Ovary (tissue), 9 donors: ENCODE measurements around the gene PCDHGA10. TPM values are rescaled to one million over a fixed set of nuclear protein-coding genes. Genes with fewer than 3 reads are reported as not detected.
"Not testable (repeated sequence)": the region's sequence is repeated elsewhere in the genome, so short reads cannot be mapped to it uniquely, and the experiment has no call there.

Experiments
- DNase-seq, 5 donors: peaks; one replicate each; pipeline ENCODE4 v3.0.0-alpha.2; 2019 to 2020
- H3K27ac ChIP-seq, 2 donors: fragments of 200-600 bp; one replicate each; pipeline versions ENCODE4 v1.5.1 to v1.8.0; 2019 to 2022
- H3K27me3 ChIP-seq: fragments of 200-600 bp; one replicate; pipeline ENCODE4 v1.8.0; 2022
- H3K36me3 ChIP-seq: fragments of 200-600 bp; sonication (generic); one replicate; pipeline ENCODE4 v1.5.1; 2019
- H3K4me1 ChIP-seq: one replicate; pipeline ENCODE4 v1.8.1; 2013; ENCODE audit warnings: mild to moderate bottlenecking, moderate library complexity; ENCODE audit not compliant: insufficient read depth
- H3K4me3 ChIP-seq: fragments of 200-600 bp; sonication (generic); one replicate; pipeline ENCODE4 v1.5.1; 2017
- H3K9me3 ChIP-seq, 2 donors: fragments of 200-600 bp in 1 of 2; sonication (generic) in 1 of 2; one replicate each; pipeline versions ENCODE4 v1.5.1 to v1.8.1; 2013 to 2019; ENCODE audit warnings: mild to moderate bottlenecking in 1 of 2, moderate library complexity in 1 of 2
- CTCF ChIP-seq, 3 donors: fragments of 450-650 bp in 2 of 3; fragments of 200-600 bp in 1 of 3; IDR thresholded peaks; one replicate each; pipeline versions ENCODE4 v1.5.1 to v1.8.0; 2016 to 2022; ENCODE audit warnings: antibody characterized with exemption in 3 of 3, mild to moderate bottlenecking in 1 of 3
- EP300 ChIP-seq: sonication (generic); formaldehyde crosslinking; IDR thresholded peaks from one replicate; pipeline ENCODE4 v1.6.1; 2017; ENCODE audit warnings: antibody characterized with exemption
- POLR2A ChIP-seq: fragments of 450-650 bp; IDR thresholded peaks from one replicate; pipeline ENCODE4 v1.6.1; 2017; ENCODE audit warnings: antibody characterized with exemption, mild to moderate bottlenecking, moderate library complexity
- WGBS, 3 donors: extraction: QIAGEN DNeasy Blood & Tissue Kit in 1 of 3; methylation state at CpG; one replicate each; pipeline versions ENCODE4 v1.1.5 to v1.1.7; 2013 to 2017; 5-methylcytosine and 5-hydroxymethylcytosine counted together
- intact Hi-C, 4 donors: fragments of 100-400 bp; cut with DNase I; formaldehyde crosslinking; loops; one replicate each; pipeline versions ENCODE4 v1.11.0 to v1.15.1; 2022 to 2023
- polyA plus RNA-seq, 2 donors: library from polyadenylated mRNA; stranded (reverse); fragments of 200-250 nt in 1 of 2; fragments of 350-450 nt in 1 of 2; fragmentation: Illumina TruSeq in 1 of 2; extraction: RNeasy Lipid Tissue Mini Kit (QIAGEN cat#74804) in 1 of 2; gene quantifications; one replicate each; pipeline ENCODE4 v1.2.3, GENCODE V29; 2013 to 2014
- total RNA-seq, 7 donors: library from RNA; depleted of rRNA in 2 of 7; stranded (reverse); fragments of >200 nt in 2 of 7; fragmentation: NEBNext Ultra II Directional in 3 of 7; extraction: Animal tissue kit (Norgen Biotek cat#: 25700) in 3 of 7; gene quantifications; one replicate each; pipeline versions ENCODE4 v1.1.0 to v1.2.4, GENCODE V29; 2016 to 2023
- donor health status: DM: no; HTN: no; CAD: no; lungs with moderate emphysema.
- donor health status: DM: no; HTN: no; CAD: no.
- donor health status: Bipolar disorder and iron deficiency.
- donor health status: DM: yes; HTN: yes; CAD: no.
- donor health status: DM: no; HTN: no; CAD: no.
- donor health status: DM: yes; HTN: yes; CAD: no.

Gene PCDHGA10
- total and polyA plus RNA-seq, 9 donors: 1.3 to 9.7 (median 6.5) TPM

DNA sequence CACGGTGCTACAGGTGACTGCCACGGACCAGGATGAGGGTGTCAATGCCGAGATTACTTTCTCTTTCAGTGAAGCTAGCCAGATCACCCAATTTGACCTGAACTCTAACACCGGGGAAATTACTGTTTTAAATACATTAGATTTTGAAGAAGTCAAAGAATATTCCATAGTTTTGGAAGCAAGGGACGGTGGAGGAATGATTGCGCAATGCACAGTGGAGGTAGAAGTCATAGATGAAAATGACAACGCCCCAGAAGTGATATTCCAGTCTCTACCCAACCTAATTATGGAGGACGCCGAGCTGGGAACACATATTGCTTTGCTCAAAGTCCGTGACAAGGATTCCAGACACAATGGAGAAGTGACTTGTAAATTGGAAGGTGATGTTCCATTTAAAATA, 24.1 kb upstream of the PCDHGA10 start:
- Histone ChIP-seq H3K27me3 (no peaks in the 10 kb centered on the region), H3K36me3 (no peaks in the 10 kb centered on the region), H3K9me3 (peaks cover 19 to 57% of the 10 kb centered on the region in 2 donors), H3K4me1 (no peaks in the 10 kb centered on the region), H3K27ac (no peak overlapping the region), H3K4me3 (no peak overlapping the region)
- no peak for DNase-seq
- intact Hi-C loops: loop anchor here in 1 of 4 donors (1.0 kb wide), 1 partner anchor 7 kb away; no protein-coding TSS in a partner anchor
- WGBS, 3 donors: 45 to 55% (median 47%) methylated on average over 10 of the region's 10 CpGs
- no peak for TF ChIP-seq EP300

- no peak for TF ChIP-seq EP300
- no peak for TF ChIP-seq POLR2A
- no peak for TF ChIP-seq CTCF (IDR thresholded peaks at IDR 0.05)
- peaks cover 15 to 61% of the 10 kb centered on the region in 2 donors for H3K9me3 ChIP-seq
- no peaks in the 10 kb centered on the region for H3K4me1 ChIP-seq
- DNase-seq: no peak
- 30 to 46% (median 32%) methylated on average over 50 to 77 of the region's 77 CpGs for WGBS, 3 donors
- intact Hi-C loops: loop anchor here in 2 of 4 donors (1.0 to 10.0 kb wide), 2 partner anchors 8 to 165 kb away; no protein-coding TSS in a partner anchor
- no peaks in the 10 kb centered on the region for H3K27me3 ChIP-seq
- H3K36me3 ChIP-seq: no peaks in the 10 kb centered on the region
- H3K27ac ChIP-seq: no peak overlapping the region
- no peak overlapping the region for H3K4me3 ChIP-seq
These were observed 23.4 kb upstream of the PCDHGA10 start for GRCh38 chr5:141389153-141390042.

DNA sequence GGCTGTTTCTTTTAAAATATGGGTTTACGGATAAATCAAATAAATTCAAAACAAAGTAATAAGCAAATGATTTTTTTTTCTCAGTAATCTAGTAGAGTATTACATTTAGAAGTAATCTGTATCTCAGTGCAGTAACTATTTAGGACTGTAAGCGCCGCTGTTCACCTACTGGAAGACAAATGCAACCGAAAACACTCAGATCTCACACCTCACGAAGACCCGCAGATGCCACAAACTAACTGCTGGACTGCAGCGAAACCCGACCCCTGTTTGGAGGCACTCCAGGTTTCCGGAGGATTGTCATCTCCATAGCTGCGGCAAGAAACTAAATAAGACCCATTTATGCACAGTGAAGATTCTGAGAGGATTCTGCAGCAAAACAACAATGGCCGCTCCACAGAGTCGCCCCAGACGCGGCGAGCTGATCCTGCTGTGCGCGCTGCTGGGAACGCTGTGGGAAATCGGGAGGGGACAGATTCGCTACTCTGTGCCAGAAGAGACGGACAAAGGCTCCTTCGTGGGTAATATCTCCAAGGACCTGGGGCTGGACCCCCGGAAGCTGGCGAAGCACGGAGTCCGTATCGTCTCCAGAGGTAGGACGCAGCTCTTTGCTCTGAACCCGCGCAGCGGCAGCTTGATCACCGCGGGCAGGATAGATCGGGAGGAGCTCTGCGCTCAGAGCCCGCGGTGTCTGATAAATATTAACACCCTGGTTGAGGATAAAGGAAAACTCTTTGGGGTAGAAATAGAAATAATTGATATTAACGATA, 20.2 kb upstream of the PCDHGA10 start, which contains the start of gene PCDHGA8:
TSS of gene PCDHGA8 (plus strand) at position 205 of the 770 bp plus-strand sequence. CDS start at position 386, 181 bp downstream.
- DNase-seq: no peak
- TF ChIP-seq CTCF (IDR thresholded peaks at IDR 0.05) (no peak), POLR2A (no peak), EP300 (no peak)
- Histone ChIP-seq H3K9me3 (peaks cover 9 to 50% of the 10 kb centered on the region in 2 donors), H3K27me3 (no peaks in the 10 kb centered on the region), H3K4me1 (no peaks in the 10 kb centered on the region), H3K36me3 (no peaks in the 10 kb centered on the region), H3K4me3 (no peak within 1 kb of the TSS), H3K27ac (no peak within 1 kb of the TSS)
- 24 to 34% (median 26%) methylated on average over 38 of the region's 38 CpGs for WGBS, 3 donors
- intact Hi-C loops: loop anchor here in 1 of 4 donors (10.0 kb wide), 1 partner anchor 162 kb away; no protein-coding TSS in a partner anchor

- peaks cover 9 to 48% of the 10 kb centered on the region in 2 donors for H3K9me3 ChIP-seq
- intact Hi-C loops: loop anchor here in 1 of 4 donors (10.0 kb wide), 1 partner anchor 162 kb away; no protein-coding TSS in a partner anchor
- H3K4me3 ChIP-seq: no peak overlapping the region
- H3K4me1 ChIP-seq: no peaks in the 10 kb centered on the region
- no peaks in the 10 kb centered on the region for H3K36me3 ChIP-seq
- no peak for TF ChIP-seq POLR2A
- no peak for TF ChIP-seq CTCF (IDR thresholded peaks at IDR 0.05)
- no peak for TF ChIP-seq EP300
- 30 to 44% (median 30%) methylated on average over 21 of the region's 21 CpGs for WGBS, 3 donors
- DNase-seq: no peak
- H3K27ac ChIP-seq: no peak overlapping the region
- no peaks in the 10 kb centered on the region for H3K27me3 ChIP-seq
These were observed 19.5 kb upstream of the PCDHGA10 start for GRCh38 chr5:141393267-141393666.

- not testable (repeated sequence) for H3K36me3 ChIP-seq, H3K4me1 ChIP-seq, DNase-seq, H3K4me3 ChIP-seq, H3K27ac ChIP-seq, H3K27me3 ChIP-seq
- peaks cover 14 to 44% of the 10 kb centered on the region in 2 donors for H3K9me3 ChIP-seq
- 29 to 46% (median 39%) methylated on average over 44 to 49 of the region's 53 CpGs for WGBS, 3 donors
- intact Hi-C loops: loop anchor here in 1 of 4 donors (10.0 kb wide), 1 partner anchor 160 kb away; no protein-coding TSS in a partner anchor
These were observed 18.2 kb upstream of the PCDHGA10 start for GRCh38 chr5:141394401-141395187.
